Activated CD4-positive, alpha-beta T cell treated with anti-CD3 and anti-CD28 coated beads, Interleukin-2, amount 10 ng/mL, durations not matched to agents 24 days and 14 days (primary cell): Measurements from ENCODE around the gene ZNF277. TPM values are rescaled to one million over a fixed set of nuclear protein-coding genes. Genes with fewer than 3 reads are reported as not detected.

Source experiments
- DNase-seq: peaks from one replicate; pipeline ENCODE4 v3.0.0; 2022
- H3K27ac Mint-ChIP-seq: one replicate; pipeline ENCODE4 v1.8.0; 2022; ENCODE audit warnings: mild to moderate bottlenecking, mixed read lengths
- H3K27me3 Mint-ChIP-seq: one replicate; pipeline ENCODE4 v1.8.0; 2022; ENCODE audit warnings: mixed read lengths
- H3K36me3 Mint-ChIP-seq: one replicate; pipeline ENCODE4 v1.8.0; 2022; ENCODE audit warnings: low read depth, mild to moderate bottlenecking, mixed read lengths
- H3K4me1 Mint-ChIP-seq: one replicate; pipeline ENCODE4 v1.8.0; 2021; ENCODE audit warnings: mixed read lengths
- H3K4me3 Mint-ChIP-seq: one replicate; pipeline ENCODE4 v1.8.0; 2022; ENCODE audit warnings: mild to moderate bottlenecking, moderate library complexity, mixed read lengths
- H3K9me3 Mint-ChIP-seq: one replicate; pipeline ENCODE4 v1.8.0; 2021; ENCODE audit warnings: mixed read lengths
- intact Hi-C: fragments of 100-400 bp; cut with micrococcal nuclease; formaldehyde crosslinking; loops from one replicate; pipeline ENCODE4 v1.15.1; 2023
- total RNA-seq: library from RNA; stranded (reverse); gene quantifications from 2 replicates; pipeline ENCODE4 v1.2.3, GENCODE V29; 2022

Gene ZNF277
- 10.1 and 13.7 TPM in 2 replicates for total RNA-seq

DNA sequence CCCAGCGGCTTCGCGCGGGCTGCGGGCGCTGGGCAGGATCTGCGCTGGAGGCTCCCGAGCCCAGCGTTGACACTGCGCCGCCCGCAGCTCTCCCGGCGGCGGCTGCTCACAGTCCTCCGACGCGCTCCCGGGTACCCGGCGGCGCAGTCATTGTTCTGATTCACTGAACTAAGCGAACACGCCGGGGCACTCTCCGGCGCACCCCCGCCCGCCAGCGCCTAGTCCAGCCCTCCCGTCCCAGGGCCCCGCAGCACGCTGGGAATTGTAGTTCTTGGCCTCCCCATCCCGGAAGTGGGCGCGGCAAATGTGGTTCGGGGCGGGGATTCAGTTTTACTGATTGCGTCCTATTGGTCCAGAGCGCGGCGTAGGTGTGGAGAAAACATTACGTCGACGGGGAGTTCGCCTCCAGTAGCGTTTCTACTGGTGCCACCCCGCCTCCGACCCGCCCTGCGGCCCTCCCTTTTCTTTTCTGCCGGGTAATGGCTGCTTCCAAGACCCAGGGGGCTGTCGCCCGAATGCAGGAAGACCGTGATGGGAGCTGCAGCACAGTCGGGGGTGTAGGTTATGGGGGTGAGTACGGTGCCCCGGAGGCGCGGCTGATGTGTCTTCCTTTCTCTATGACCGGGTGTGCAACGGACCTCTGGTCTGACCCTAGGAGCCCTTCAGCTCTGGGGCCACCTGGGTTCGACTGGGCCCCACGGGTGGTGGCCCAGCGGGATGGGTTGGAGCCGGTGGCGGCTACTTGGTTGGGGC lies at the start of gene ZNF277, which contains the start of gene DOCK4:
Gene ZNF277, plus strand, starts transcription at position 458 of the 753 bp plus-strand sequence. Its CDS starts 22 bp downstream, at position 480.
Gene DOCK4, minus strand, starts transcription at position 162 of the 753 bp plus-strand sequence. CDS start 261 bp downstream, outside the sequence.
- no peaks in the 10 kb centered on the region for H3K9me3 Mint-ChIP-seq
- peak within 1 kb of the TSS; percentile 83 for H3K27ac Mint-ChIP-seq
- intact Hi-C loops, result loop anchor here (1.0 to 10.0 kb wide), 7 partner anchors 184 to 912 kb away; partner anchors contain the start of genes IFRD1, IMMP2L and SMIM30
- peak; percentile 100 for DNase-seq
- no peaks in the 10 kb centered on the region for H3K36me3 Mint-ChIP-seq
- peaks cover 36% of the 10 kb centered on the region for H3K27me3 Mint-ChIP-seq
- peak within 1 kb of the TSS; percentile 91 for H3K4me3 Mint-ChIP-seq
- H3K4me1 Mint-ChIP-seq, result peaks cover 30% of the 10 kb centered on the region

DNA sequence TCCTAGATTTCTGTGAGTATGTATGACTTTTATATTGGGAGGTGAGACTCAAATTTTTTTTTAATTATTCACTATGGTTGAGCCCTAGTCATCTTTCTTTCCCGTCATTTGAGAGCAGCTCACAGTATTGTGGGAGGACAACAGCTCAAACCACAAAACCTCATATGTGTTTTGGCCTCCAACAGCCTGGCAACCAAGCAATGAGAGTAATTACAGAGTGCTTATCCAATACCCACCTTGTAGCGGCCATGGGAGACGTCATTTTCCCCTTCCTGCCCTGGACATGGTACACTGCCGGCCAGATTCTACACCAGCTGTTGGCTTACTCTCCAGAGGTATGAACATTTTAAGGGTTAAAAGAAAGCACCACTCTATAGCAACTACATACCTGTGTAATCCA lies 49.4 kb upstream of the ZNF277 start:
- no peak for DNase-seq

GRCh38 chr7:112159351-112159750 lies 47.1 kb upstream of the ZNF277 start:
- H3K9me3 Mint-ChIP-seq, result no peaks in the 10 kb centered on the region
- intact Hi-C loops, result no loop called here
- H3K27ac Mint-ChIP-seq, result no peak overlapping the region
- no peak for DNase-seq
- H3K36me3 Mint-ChIP-seq, result no peaks in the 10 kb centered on the region
- no peaks in the 10 kb centered on the region for H3K4me1 Mint-ChIP-seq
- H3K27me3 Mint-ChIP-seq, result peaks cover 19% of the 10 kb centered on the region
- no peak overlapping the region for H3K4me3 Mint-ChIP-seq

More for the DNA sequence above, 49.4 kb upstream of the ZNF277 start:
- Mint-ChIP-seq H3K9me3 (no peaks in the 10 kb centered on the region), H3K27me3 (peaks cover 21% of the 10 kb centered on the region), H3K27ac (no peak overlapping the region), H3K4me1 (no peaks in the 10 kb centered on the region), H3K4me3 (no peak overlapping the region), H3K36me3 (no peaks in the 10 kb centered on the region)
- intact Hi-C loops, result no loop called here

GRCh38 chr7:112160130-112160770 lies 46.2 kb upstream of the ZNF277 start:
- no peaks in the 10 kb centered on the region for H3K4me1 Mint-ChIP-seq
- intact Hi-C loops, result no loop called here
- no peak overlapping the region for H3K4me3 Mint-ChIP-seq
- no peak for DNase-seq
- H3K36me3 Mint-ChIP-seq, result no peaks in the 10 kb centered on the region
- H3K9me3 Mint-ChIP-seq, result no peaks in the 10 kb centered on the region
- H3K27ac Mint-ChIP-seq, result no peak overlapping the region
- peaks cover 20% of the 10 kb centered on the region for H3K27me3 Mint-ChIP-seq

DNA sequence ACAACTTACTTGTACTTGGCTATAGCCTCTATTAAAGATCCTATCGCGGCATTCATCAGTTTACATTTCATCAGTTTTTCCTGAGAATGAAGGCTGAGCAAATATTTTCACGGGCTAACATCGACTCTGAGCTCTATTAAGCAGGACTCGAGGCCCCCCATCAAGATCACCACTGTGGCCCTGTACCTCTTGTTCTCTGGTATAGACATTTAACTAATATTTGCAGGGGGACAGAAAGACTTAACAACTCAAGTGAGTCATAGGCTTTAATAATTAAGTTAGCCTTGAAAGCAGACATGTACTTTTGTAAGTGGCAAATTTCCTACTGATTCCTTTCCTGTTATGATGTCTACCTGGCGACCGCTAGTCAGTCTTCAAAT lies 45.7 kb upstream of the ZNF277 start:
- H3K4me3 Mint-ChIP-seq, result no peak overlapping the region
- no peaks in the 10 kb centered on the region for H3K9me3 Mint-ChIP-seq
- no peak overlapping the region for H3K27ac Mint-ChIP-seq
- no peaks in the 10 kb centered on the region for H3K4me1 Mint-ChIP-seq
- H3K36me3 Mint-ChIP-seq, result no peaks in the 10 kb centered on the region
- no peak for DNase-seq
- peaks cover 18% of the 10 kb centered on the region for H3K27me3 Mint-ChIP-seq
- intact Hi-C loops, result no loop called here

DNA sequence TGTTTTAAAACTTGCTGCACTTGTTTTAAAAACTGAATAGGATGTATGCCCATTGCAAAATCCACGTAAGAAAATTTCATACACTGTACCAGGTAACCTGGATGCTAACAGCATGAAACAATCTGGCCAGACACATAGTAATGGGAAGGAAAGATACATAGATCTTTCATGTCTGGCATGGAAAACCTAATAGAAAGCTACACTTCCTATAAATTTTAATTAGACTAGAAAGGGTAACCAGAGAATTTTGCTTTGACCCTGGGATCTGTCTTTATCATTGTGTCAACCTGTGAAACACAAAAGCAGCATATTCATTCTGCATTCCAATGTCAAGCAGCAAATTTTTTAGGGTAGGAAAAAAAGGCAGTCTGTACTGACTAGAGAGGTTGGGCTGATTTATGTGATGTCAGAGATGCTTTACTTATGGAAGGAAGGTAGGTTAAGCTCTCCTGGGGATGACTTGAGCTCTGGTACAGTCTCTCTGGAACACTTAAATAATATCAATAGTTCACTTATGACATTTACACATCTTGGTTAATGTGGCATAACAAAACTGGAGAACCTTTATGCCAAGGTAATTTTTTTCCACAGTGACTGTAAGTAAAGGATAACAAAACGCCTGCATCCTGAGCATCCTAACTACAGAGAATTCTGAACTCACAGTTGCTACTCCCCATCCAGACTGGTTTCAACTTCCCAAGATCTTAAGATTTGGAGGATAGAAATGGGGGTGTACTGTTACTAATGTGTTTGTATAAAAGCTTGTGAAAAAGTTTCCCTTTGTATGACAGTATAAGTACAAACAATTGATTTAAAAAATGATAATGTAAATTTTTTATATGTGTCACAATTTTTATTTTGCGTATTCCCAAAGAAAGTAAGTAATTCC lies 45.0 kb upstream of the ZNF277 start:
- intact Hi-C loops, result no loop called here

GRCh38 chr7:112162142-112162766 lies 44.2 kb upstream of the ZNF277 start:
- no peaks in the 10 kb centered on the region for H3K36me3 Mint-ChIP-seq
- no peak for DNase-seq
- H3K9me3 Mint-ChIP-seq, result no peaks in the 10 kb centered on the region
- no peak overlapping the region for H3K27ac Mint-ChIP-seq
- H3K4me1 Mint-ChIP-seq, result no peaks in the 10 kb centered on the region
- intact Hi-C loops, result no loop called here
- H3K4me3 Mint-ChIP-seq, result no peak overlapping the region
- peaks cover 15% of the 10 kb centered on the region for H3K27me3 Mint-ChIP-seq

More for the DNA sequence above, 45.0 kb upstream of the ZNF277 start:
- H3K27ac Mint-ChIP-seq, result no peak overlapping the region
- H3K4me3 Mint-ChIP-seq, result no peak overlapping the region
- no peaks in the 10 kb centered on the region for H3K4me1 Mint-ChIP-seq
- peaks cover 18% of the 10 kb centered on the region for H3K27me3 Mint-ChIP-seq
- DNase-seq, result no peak
- H3K9me3 Mint-ChIP-seq, result no peaks in the 10 kb centered on the region
- no peaks in the 10 kb centered on the region for H3K36me3 Mint-ChIP-seq

- intact Hi-C loops, result no loop called here
- no peak overlapping the region for H3K4me3 Mint-ChIP-seq
- peaks cover 16% of the 10 kb centered on the region for H3K27me3 Mint-ChIP-seq
- H3K4me1 Mint-ChIP-seq, result no peaks in the 10 kb centered on the region
- H3K9me3 Mint-ChIP-seq, result no peaks in the 10 kb centered on the region
- no peak for DNase-seq
- no peaks in the 10 kb centered on the region for H3K36me3 Mint-ChIP-seq
- H3K27ac Mint-ChIP-seq, result no peak overlapping the region
Observed at GRCh38 chr7:112162784-112163506, 43.5 kb upstream of the ZNF277 start.

DNA sequence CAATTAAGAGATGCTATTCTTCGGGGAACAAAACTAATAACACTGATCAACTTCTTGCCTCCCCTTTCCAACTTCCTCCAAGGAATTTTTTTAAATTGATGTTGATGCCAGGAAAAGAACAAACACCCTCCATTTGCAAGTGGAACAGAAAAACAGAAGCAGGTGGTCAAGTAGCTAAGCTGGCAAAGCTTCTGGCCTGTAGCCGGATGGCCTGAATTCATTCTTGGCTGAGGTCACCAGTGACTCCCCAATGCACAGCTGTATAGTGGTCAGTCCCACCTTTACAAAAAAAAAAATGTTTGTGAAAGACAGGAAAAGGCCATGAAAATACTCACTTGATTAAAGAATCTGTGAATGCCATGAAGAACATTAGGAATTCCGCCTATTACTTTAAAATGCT lies 39.3 kb upstream of the ZNF277 start:
- no peak for DNase-seq
- Mint-ChIP-seq H3K27ac (no peak overlapping the region), H3K27me3 (peaks cover 5% of the 10 kb centered on the region), H3K4me3 (no peak overlapping the region), H3K9me3 (no peaks in the 10 kb centered on the region), H3K36me3 (no peaks in the 10 kb centered on the region), H3K4me1 (no peaks in the 10 kb centered on the region)
- intact Hi-C loops, result no loop called here

GRCh38 chr7:112168915-112169314 lies 37.6 kb upstream of the ZNF277 start:
- Mint-ChIP-seq H3K27ac (no peak overlapping the region), H3K36me3 (no peaks in the 10 kb centered on the region), H3K4me1 (no peaks in the 10 kb centered on the region), H3K4me3 (no peak overlapping the region), H3K9me3 (no peaks in the 10 kb centered on the region), H3K27me3 (peaks cover 5% of the 10 kb centered on the region)
- no peak for DNase-seq
- intact Hi-C loops, result no loop called here

GRCh38 chr7:112171673-112172072 lies 34.8 kb upstream of the ZNF277 start:
- H3K4me1 Mint-ChIP-seq, result no peaks in the 10 kb centered on the region
- DNase-seq, result no peak
- H3K36me3 Mint-ChIP-seq, result no peaks in the 10 kb centered on the region
- intact Hi-C loops, result no loop called here
- H3K4me3 Mint-ChIP-seq, result no peak overlapping the region
- no peak overlapping the region for H3K27ac Mint-ChIP-seq
- H3K27me3 Mint-ChIP-seq, result peaks cover 14% of the 10 kb centered on the region
- no peaks in the 10 kb centered on the region for H3K9me3 Mint-ChIP-seq

GRCh38 chr7:112172870-112173567 lies 33.5 kb upstream of the ZNF277 start:
- H3K9me3 Mint-ChIP-seq, result no peaks in the 10 kb centered on the region
- H3K4me1 Mint-ChIP-seq, result no peaks in the 10 kb centered on the region
- H3K36me3 Mint-ChIP-seq, result no peaks in the 10 kb centered on the region
- H3K27me3 Mint-ChIP-seq, result peaks cover 16% of the 10 kb centered on the region
- H3K27ac Mint-ChIP-seq, result no peak overlapping the region
- H3K4me3 Mint-ChIP-seq, result no peak overlapping the region
- no peak for DNase-seq
- intact Hi-C loops, result no loop called here
